ENCODE data around the gene CAPN13. TPM values are rescaled to one million over a fixed set of nuclear protein-coding genes. Genes with fewer than 3 reads are reported as not detected.

The CAPN13 gene
- total RNA-seq, 2 experiments from 2014 or later, result not detected

GRCh38 chr2:30802611-30803010 is 4.6 kb downstream of the CAPN13 start:
- Mint-ChIP-seq H3K36me3 (ENCODE audit: low read depth) (no peaks in the 10 kb centered on the region), H3K9me3 (no peaks in the 10 kb centered on the region), H3K27me3 (peaks cover 20% of the 10 kb centered on the region), H3K4me1 (ENCODE audit: low read depth) (peaks cover 11% of the 10 kb centered on the region), H3K4me3 (no peak overlapping the region), H3K27ac (no peak overlapping the region)
- H3K27me3 ChIP-seq (ENCODE audit: control insufficient read depth in 1 of 2, insufficient read depth in 2 of 2, low read length in 2 of 2), result peaks cover 0 to 5% of the 10 kb centered on the region in 2 experiments
- intact Hi-C loops (cut with DNase I, micrococcal nuclease), result no loop called here
- peaks cover 0 to 4% of the 10 kb centered on the region in 2 experiments for H3K9me3 ChIP-seq (ENCODE audit: control insufficient read depth in 1 of 2, insufficient read depth in 1 of 2, low read length in 2 of 2)
- no peak for TF ChIP-seq CTCF (IDR thresholded peaks at IDR 0.05)
- POLR2A ChIA-PET, result no interaction called here
- no peak overlapping the region for H3K4me3 ChIP-seq (ENCODE audit: low read length)
- no peaks in the 10 kb centered on the region for H3K36me3 ChIP-seq (ENCODE audit: insufficient read depth, low read length)
- no peak for ATAC-seq (ENCODE audit: poor library complexity)
- H3K27ac ChIP-seq (ENCODE audit: low read depth in 1 of 2, low read length in 2 of 2), result no peak overlapping the region
- DNase-seq, result no peak
- H3K4me1 ChIP-seq (ENCODE audit: insufficient read depth, low read length), result no peaks in the 10 kb centered on the region
- CTCF ChIA-PET, result no interaction called here

- ChIA-PET POLR2A (no interaction called here), CTCF (no interaction called here)
- Histone ChIP-seq H3K4me1 (ENCODE audit: insufficient read depth, low read length) (no peaks in the 10 kb centered on the region), H3K9me3 (ENCODE audit: control insufficient read depth in 1 of 2, insufficient read depth in 1 of 2, low read length in 2 of 2) (peaks cover 0 to 4% of the 10 kb centered on the region in 2 experiments), H3K4me3 (ENCODE audit: low read length) (no peak overlapping the region), H3K27me3 (ENCODE audit: control insufficient read depth in 1 of 2, insufficient read depth in 2 of 2, low read length in 2 of 2) (peaks cover 0 to 5% of the 10 kb centered on the region in 2 experiments), H3K27ac (ENCODE audit: low read depth in 1 of 2, low read length in 2 of 2) (no peak overlapping the region), H3K36me3 (ENCODE audit: insufficient read depth, low read length) (no peaks in the 10 kb centered on the region)
- intact Hi-C loops (cut with DNase I, micrococcal nuclease), result no loop called here
- H3K4me1 Mint-ChIP-seq (ENCODE audit: low read depth), result peaks cover 11% of the 10 kb centered on the region
- H3K9me3 Mint-ChIP-seq, result no peaks in the 10 kb centered on the region
- ATAC-seq (ENCODE audit: poor library complexity) (no peak), DNase-seq (no peak)
- H3K4me3 Mint-ChIP-seq, result no peak overlapping the region
- TF ChIP-seq CTCF (IDR thresholded peaks at IDR 0.05), result no peak
- no peaks in the 10 kb centered on the region for H3K36me3 Mint-ChIP-seq (ENCODE audit: low read depth)
- H3K27me3 Mint-ChIP-seq, result peaks cover 20% of the 10 kb centered on the region
- no peak overlapping the region for H3K27ac Mint-ChIP-seq
These were observed 5.3 kb downstream of the CAPN13 start for GRCh38 chr2:30801821-30802455.

- Mint-ChIP-seq H3K9me3 (no peaks in the 10 kb centered on the region), H3K4me1 (ENCODE audit: low read depth) (peaks cover 11% of the 10 kb centered on the region), H3K4me3 (no peak overlapping the region), H3K27me3 (peaks cover 7% of the 10 kb centered on the region), H3K36me3 (ENCODE audit: low read depth) (no peaks in the 10 kb centered on the region), H3K27ac (no peak overlapping the region)
- ChIA-PET POLR2A (no interaction called here), CTCF (no interaction called here)
- no peaks in the 10 kb centered on the region for H3K4me1 ChIP-seq (ENCODE audit: insufficient read depth, low read length)
- intact Hi-C loops (cut with DNase I, micrococcal nuclease), result no loop called here
- H3K27ac ChIP-seq (ENCODE audit: low read depth in 1 of 2, low read length in 2 of 2), result no peak overlapping the region
- DNase-seq (no peak), ATAC-seq (ENCODE audit: poor library complexity) (no peak)
- no peak overlapping the region for H3K4me3 ChIP-seq (ENCODE audit: low read length)
- peaks cover 0 to 5% of the 10 kb centered on the region in 2 experiments for H3K27me3 ChIP-seq (ENCODE audit: control insufficient read depth in 1 of 2, insufficient read depth in 2 of 2, low read length in 2 of 2)
- TF ChIP-seq CTCF (IDR thresholded peaks at IDR 0.05), result no peak
- H3K9me3 ChIP-seq (ENCODE audit: control insufficient read depth in 1 of 2, insufficient read depth in 1 of 2, low read length in 2 of 2), result peaks cover 0 to 4% of the 10 kb centered on the region in 2 experiments
- no peaks in the 10 kb centered on the region for H3K36me3 ChIP-seq (ENCODE audit: insufficient read depth, low read length)
These were observed 7.1 kb downstream of the CAPN13 start for GRCh38 chr2:30800159-30800558.

Data from CD4-positive, alpha-beta T cell (primary cell).